GM08714 (cell line): ENCODE results near the gene CSAD.

Experiments
- H3K4me3 ChIP-seq: fragments of 200-500 bp; sonication (Bioruptor generic); 2 replicates; pipeline ENCODE4 v1.5.1; 2014; ENCODE audit warnings: mild to moderate bottlenecking, low read length, inconsistent platforms
- ZNF274 ChIP-seq: IDR thresholded peaks from 2 replicates; pipeline ENCODE4 v1.6.1; 2012; ENCODE audit warnings: mild to moderate bottlenecking, low read depth, low read length

CSAD gene, protein sequence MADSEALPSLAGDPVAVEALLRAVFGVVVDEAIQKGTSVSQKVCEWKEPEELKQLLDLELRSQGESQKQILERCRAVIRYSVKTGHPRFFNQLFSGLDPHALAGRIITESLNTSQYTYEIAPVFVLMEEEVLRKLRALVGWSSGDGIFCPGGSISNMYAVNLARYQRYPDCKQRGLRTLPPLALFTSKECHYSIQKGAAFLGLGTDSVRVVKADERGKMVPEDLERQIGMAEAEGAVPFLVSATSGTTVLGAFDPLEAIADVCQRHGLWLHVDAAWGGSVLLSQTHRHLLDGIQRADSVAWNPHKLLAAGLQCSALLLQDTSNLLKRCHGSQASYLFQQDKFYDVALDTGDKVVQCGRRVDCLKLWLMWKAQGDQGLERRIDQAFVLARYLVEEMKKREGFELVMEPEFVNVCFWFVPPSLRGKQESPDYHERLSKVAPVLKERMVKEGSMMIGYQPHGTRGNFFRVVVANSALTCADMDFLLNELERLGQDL

DNA sequence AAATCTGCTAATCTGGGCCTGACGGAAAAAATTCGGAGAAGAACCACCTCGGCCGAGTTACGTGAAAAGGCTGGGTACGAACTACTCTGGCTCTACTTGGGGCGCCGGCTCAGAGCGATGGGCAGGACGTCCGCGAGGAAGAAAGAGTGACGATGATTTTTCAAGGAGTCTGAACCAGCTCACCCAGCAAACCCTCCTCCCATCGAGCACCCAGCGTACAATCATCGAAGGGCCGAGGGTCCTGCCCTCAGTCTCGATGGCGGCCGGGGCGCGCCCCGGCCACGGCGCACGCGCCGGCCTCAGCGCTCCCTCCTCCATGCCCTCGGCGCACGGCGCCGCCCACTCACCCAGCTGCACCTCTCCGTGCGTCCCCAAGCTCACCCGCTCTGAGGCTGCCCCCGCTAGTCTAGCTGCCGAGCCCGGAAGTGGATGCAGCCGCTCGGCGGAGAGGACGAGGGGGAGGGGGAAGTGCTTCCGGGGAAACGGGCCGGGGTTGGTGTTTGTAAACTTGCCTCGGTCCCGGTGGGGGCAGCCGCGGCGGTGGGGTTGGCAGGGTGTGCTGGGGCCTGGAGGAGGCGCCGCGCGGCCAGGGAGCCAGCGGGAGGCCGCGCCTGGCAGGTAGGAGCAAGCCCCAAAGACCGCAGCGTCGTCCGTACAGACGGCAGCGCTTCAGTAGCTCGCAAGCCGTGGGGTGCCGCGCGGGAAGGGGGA is at the start of gene CSAD, which contains the start of gene ZNF740:
CSAD (minus strand) TSS at position 706 of the 711 bp plus-strand sequence. CDS start 7,455 bp downstream, outside the sequence.
ZNF740 (plus strand) TSS at position 503 of the 711 bp plus-strand sequence. CDS start 1,262 bp downstream, outside the sequence.
- TF ChIP-seq ZNF274: no peak
- peak within 1 kb of the TSS; percentile 76 for H3K4me3 ChIP-seq

DNA sequence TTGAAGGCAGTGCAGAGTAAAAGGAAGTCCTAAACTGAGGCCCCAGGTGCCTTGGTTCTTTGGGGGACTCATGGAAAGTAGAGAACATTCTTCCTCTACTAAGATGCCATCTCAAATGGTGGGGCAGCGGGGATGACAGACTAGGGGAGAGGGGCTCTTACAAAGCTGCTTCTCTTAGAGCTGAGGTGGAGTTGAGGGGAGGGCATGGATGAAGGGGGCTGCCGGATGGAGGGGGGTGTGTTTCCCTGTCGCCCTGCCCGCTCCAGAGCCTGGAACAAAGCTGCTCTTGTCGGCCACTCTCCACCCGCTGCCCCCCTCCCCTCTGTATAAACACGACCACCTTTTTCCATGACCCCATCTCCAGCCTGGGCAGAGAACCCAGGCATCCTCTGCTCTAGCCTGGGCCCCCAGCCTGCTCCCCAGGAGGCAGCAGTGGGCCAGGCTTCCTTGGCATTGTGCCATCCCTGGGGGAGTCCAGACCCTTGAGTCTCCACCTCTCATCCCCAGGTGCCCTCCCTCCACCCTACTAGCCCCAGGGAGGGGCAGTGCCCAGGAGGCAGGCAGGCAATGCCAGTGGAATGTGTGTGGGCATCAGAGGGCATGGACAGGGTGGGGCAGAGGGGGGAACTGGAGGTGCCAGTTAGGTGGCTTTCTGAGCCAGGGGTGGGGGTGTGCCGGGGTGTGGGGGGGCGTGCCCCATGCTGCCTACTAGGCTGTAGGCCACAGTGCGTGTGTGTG is 49.6 kb upstream of the CSAD start:
- no peak for TF ChIP-seq ZNF274
- no peak overlapping the region for H3K4me3 ChIP-seq

GRCh38 chr12:53229454-53229853 is 48.7 kb upstream of the CSAD start:
- H3K4me3 ChIP-seq: no peak overlapping the region
- no peak for TF ChIP-seq ZNF274

DNA sequence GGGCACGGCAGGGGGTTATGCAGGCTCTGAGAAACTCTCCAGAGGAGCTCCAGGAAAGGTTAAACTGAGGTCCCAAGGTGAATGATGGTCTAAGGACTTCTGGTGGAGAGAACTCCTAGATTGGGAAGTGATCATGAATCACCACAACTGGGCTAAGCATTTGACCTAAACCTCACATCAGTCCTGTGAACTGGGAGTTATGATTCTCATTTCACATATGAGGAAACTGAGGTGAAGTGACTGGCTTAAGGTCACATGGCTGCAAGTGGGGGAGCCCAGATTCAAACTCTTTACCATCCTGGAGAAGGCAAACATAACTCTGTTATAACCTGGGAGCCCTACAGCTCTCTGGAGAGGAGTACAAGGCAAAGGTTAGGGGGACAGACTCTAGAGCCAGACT is 47.1 kb upstream of the CSAD start:
- H3K4me3 ChIP-seq: no peak overlapping the region
- no peak for TF ChIP-seq ZNF274

- no peak overlapping the region for H3K4me3 ChIP-seq
- TF ChIP-seq ZNF274: no peak
Measured at GRCh38 chr12:53227341-53227740, 46.6 kb upstream of the CSAD start.

- TF ChIP-seq ZNF274: no peak
- no peak overlapping the region for H3K4me3 ChIP-seq
Measured at GRCh38 chr12:53226815-53227214, 46.1 kb upstream of the CSAD start.

DNA sequence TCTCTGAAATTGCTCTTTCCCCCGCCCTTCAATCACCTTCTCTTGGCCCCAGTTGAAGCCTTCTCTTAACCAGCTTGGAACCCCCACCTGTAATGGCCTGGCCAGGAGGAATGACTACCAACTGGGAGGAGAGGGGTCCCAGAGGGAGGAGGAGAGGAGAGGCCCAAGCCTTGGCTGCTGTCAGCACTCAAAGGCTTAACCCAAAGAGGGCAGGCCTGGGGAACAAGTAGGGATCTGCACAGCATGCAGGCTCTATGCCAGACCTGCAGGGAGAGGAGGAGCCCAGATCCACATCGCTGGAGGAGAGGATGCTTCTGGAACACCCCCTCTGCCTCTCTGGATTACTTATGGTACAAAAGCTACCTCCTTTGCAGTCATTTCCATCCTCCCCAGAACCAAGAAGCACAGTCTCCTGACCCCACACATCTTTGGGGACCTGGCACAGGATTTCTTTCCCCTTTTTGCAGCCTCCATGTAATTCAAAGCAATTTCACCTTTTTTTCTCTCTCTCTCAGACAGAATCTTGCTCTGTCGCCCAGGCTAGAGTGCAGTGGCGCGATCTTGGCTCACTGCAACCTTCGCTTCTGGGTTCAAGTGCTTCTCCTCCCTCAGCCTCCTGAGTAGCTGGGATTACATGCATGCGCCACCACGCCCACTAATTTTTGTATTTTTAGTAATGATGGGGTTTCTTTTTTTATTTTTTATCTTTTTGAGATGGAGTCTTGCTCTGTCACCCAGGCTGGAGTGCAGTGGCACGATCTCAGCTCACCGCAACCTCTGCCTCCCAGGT is 45.1 kb upstream of the CSAD start:
- no peak overlapping the region for H3K4me3 ChIP-seq
- TF ChIP-seq ZNF274: no peak

GRCh38 chr12:53224897-53225634 is 44.3 kb upstream of the CSAD start:
- no peak for TF ChIP-seq ZNF274

GRCh38 chr12:53224061-53224896 is 43.6 kb upstream of the CSAD start:
- no peak overlapping the region for H3K4me3 ChIP-seq
- TF ChIP-seq ZNF274: no peak

More at GRCh38 chr12:53224897-53225634, 44.3 kb upstream of the CSAD start:
- H3K4me3 ChIP-seq: no peak overlapping the region

DNA sequence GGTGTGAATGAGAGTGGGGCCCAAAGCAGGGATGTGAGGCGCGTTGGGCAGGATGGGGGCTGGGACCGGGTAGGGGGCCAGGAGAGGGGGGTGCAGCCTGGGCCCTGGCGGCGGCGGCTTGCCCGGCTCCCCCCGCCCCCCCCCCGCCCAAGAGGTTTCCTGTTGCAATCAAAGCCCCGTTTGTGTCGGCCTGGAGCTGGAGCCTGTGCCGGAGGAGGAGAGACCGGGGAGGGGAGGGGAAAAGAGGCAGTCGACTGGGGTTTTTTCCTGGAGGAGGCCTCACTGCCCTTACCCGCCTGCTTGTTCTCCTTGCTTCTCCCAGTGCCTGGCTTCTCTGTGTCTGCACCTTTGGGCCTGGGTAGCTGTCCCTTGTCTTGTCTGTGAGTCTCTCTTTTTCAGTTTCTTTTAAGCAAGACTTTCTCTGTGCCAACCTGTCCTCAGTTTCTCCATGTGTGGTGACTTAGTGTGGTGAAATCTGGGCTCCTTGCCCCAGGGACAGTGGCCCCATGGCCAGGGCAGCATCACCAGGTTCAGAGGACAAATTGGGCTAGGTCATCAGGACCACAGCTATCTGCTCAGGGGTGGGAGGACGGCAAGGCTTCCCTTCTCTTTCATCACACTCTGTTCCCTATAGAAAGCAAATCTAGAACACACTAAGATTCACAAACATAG is 42.8 kb upstream of the CSAD start:
- no peak overlapping the region for H3K4me3 ChIP-seq
- TF ChIP-seq ZNF274: no peak

- H3K4me3 ChIP-seq: no peak overlapping the region
- no peak for TF ChIP-seq ZNF274
Measured at GRCh38 chr12:53222806-53223261, 42.1 kb upstream of the CSAD start.
